NK-92 (cell line): ENCODE results near the gene SMCO2.

Source experiments
- DNase-seq: peaks from one replicate; lab custom pipeline; 2025; ENCODE audit not compliant: unreplicated experiment; lab: John Stamatoyannopoulos, UW

The SMCO2 gene

GRCh38 chr12:27451036-27451825 lies 4.7 kb downstream of the SMCO2 start:
- no peak for DNase-seq

- DNase-seq = no peak
Measured at GRCh38 chr12:27453421-27453820, 6.9 kb downstream of the SMCO2 start.

GRCh38 chr12:27455589-27455988 lies 9.1 kb downstream of the SMCO2 start:
- no peak for DNase-seq

GRCh38 chr12:27456618-27457017 lies 10.1 kb downstream of the SMCO2 start:
- no peak for DNase-seq

- no peak for DNase-seq
Measured at GRCh38 chr12:27460471-27460978, 14.0 kb downstream of the SMCO2 start.

GRCh38 chr12:27462151-27462694 lies 15.7 kb downstream of the SMCO2 start:
- no peak for DNase-seq

- no peak for DNase-seq
Measured at GRCh38 chr12:27462851-27463250, 16.3 kb downstream of the SMCO2 start.

- DNase-seq = no peak
Measured at GRCh38 chr12:27463511-27464219, 17.1 kb downstream of the SMCO2 start.

GRCh38 chr12:27464220-27464554 lies 17.7 kb downstream of the SMCO2 start:
- DNase-seq = no peak

GRCh38 chr12:27467641-27468040 lies 21.1 kb downstream of the SMCO2 start:
- DNase-seq = no peak

- DNase-seq = no peak
Measured at GRCh38 chr12:27468241-27468640, 21.7 kb downstream of the SMCO2 start.

- DNase-seq = no peak
Measured at GRCh38 chr12:27469176-27469736, 22.7 kb downstream of the SMCO2 start.

GRCh38 chr12:27472604-27473003 lies 26.1 kb downstream of the SMCO2 start:
- no peak for DNase-seq

GRCh38 chr12:27474344-27474743 lies 27.8 kb downstream of the SMCO2 start:
- DNase-seq = no peak

- DNase-seq = no peak
Measured at GRCh38 chr12:27477049-27477448, 30.5 kb downstream of the SMCO2 start.

GRCh38 chr12:27478949-27479348 lies 32.4 kb downstream of the SMCO2 start:
- no peak for DNase-seq

GRCh38 chr12:27480016-27480415 lies 33.5 kb downstream of the SMCO2 start:
- no peak for DNase-seq

GRCh38 chr12:27486961-27487360 lies 40.4 kb downstream of the SMCO2 start:
- DNase-seq = no peak

- no peak for DNase-seq
Measured at GRCh38 chr12:27488479-27488878, 41.9 kb downstream of the SMCO2 start.

- DNase-seq = no peak
Measured at GRCh38 chr12:27491226-27491625, 44.7 kb downstream of the SMCO2 start.

GRCh38 chr12:27493260-27493940 lies 46.9 kb downstream of the SMCO2 start:
- no peak for DNase-seq
